H9 (cell line): ENCODE results near the gene UGT1A6. TPM values are rescaled to one million over a fixed set of nuclear protein-coding genes. Genes with fewer than 3 reads are reported as not detected.

Source experiments
- DNase-seq: peaks from one replicate; pipeline ENCODE4 v3.0.0-alpha.2; 2017
- H2AFZ ChIP-seq: one replicate; pipeline ENCODE4 v1.6.1; 2013; ENCODE audit warnings: mild to moderate bottlenecking, low read length, control low read depth, moderate library complexity
- H2AK5ac ChIP-seq: 2 replicates; pipeline ENCODE4 v1.6.1; 2013; ENCODE audit warnings: low read length, control low read depth, mixed read lengths; ENCODE audit not compliant: insufficient read length
- H2BK120ac ChIP-seq: one replicate; pipeline ENCODE4 v1.6.1; 2013; ENCODE audit warnings: low read depth, mild to moderate bottlenecking, low read length, control low read depth, inconsistent platforms; ENCODE audit not compliant: poor library complexity, severe bottlenecking
- H2BK12ac ChIP-seq: 2 replicates; pipeline ENCODE4 v1.6.1; 2013; ENCODE audit warnings: low read length, control low read depth, mixed read lengths, low read depth; ENCODE audit not compliant: insufficient read length
- H2BK15ac ChIP-seq: 2 replicates; pipeline ENCODE4 v1.6.1; 2013; ENCODE audit warnings: low read depth, low read length, control low read depth
- H2BK20ac ChIP-seq: one replicate; pipeline ENCODE4 v1.6.1; 2013; ENCODE audit warnings: low read depth, mild to moderate bottlenecking, low read length, control low read depth, inconsistent platforms; ENCODE audit not compliant: poor library complexity, severe bottlenecking
- H2BK5ac ChIP-seq: 2 replicates; pipeline ENCODE4 v1.6.1; 2013; ENCODE audit warnings: low read length, control low read depth, mixed read lengths; ENCODE audit not compliant: insufficient read length
- H3K14ac ChIP-seq: 2 replicates; pipeline ENCODE4 v1.6.1; 2013; ENCODE audit warnings: low read length, control low read depth; ENCODE audit not compliant: insufficient read depth
- H3K18ac ChIP-seq: 2 replicates; pipeline ENCODE4 v1.6.1; 2013; ENCODE audit warnings: low read depth, mild to moderate bottlenecking, mixed read lengths, low read length, control low read depth; ENCODE audit not compliant: insufficient read length
- H3K23ac ChIP-seq: 2 replicates; pipeline ENCODE4 v1.6.1; 2013; ENCODE audit warnings: low read length, control low read depth, mixed read lengths, low read depth; ENCODE audit not compliant: insufficient read length
- H3K23me2 ChIP-seq: 2 replicates; pipeline ENCODE4 v1.6.1; 2013; ENCODE audit warnings: low read depth, mild to moderate bottlenecking, mixed read lengths, low read length, control low read depth; ENCODE audit not compliant: insufficient read length, poor library complexity, severe bottlenecking
- H3K27ac ChIP-seq: 2 replicates; pipeline ENCODE4 v1.5.1; 2013; ENCODE audit warnings: low read length, control low read depth, mixed read lengths, low read depth; ENCODE audit not compliant: insufficient read length
- H3K27me3 ChIP-seq: 2 replicates; pipeline ENCODE4 v1.6.1; 2013; ENCODE audit warnings: low read length, control low read depth, inconsistent platforms; ENCODE audit not compliant: insufficient read depth
- H3K4ac ChIP-seq: 2 replicates; pipeline ENCODE4 v1.6.1; 2013; ENCODE audit warnings: low read depth, mild to moderate bottlenecking, control low read depth, inconsistent platforms, low read length, moderate library complexity
- H3K4me1 ChIP-seq: 2 replicates; pipeline ENCODE4 v1.6.1; 2013; ENCODE audit warnings: low read length, control low read depth, inconsistent platforms; ENCODE audit not compliant: insufficient read depth
- H3K4me2 ChIP-seq: 2 replicates; pipeline ENCODE4 v1.6.1; 2013; ENCODE audit warnings: low read length, control low read depth, mixed read lengths; ENCODE audit not compliant: insufficient read length, insufficient read depth
- H3K56ac ChIP-seq: 2 replicates; pipeline ENCODE4 v1.6.1; 2013; ENCODE audit warnings: low read depth, mild to moderate bottlenecking, mixed read lengths, low read length, control low read depth; ENCODE audit not compliant: insufficient read length
- H3K79me1 ChIP-seq: 2 replicates; pipeline ENCODE4 v1.6.1; 2013; ENCODE audit warnings: low read depth, mild to moderate bottlenecking, moderate library complexity, low read length, control low read depth, inconsistent platforms; ENCODE audit not compliant: insufficient read depth, poor library complexity, severe bottlenecking
- H3K79me2 ChIP-seq: 2 replicates; pipeline ENCODE4 v1.6.1; 2013; ENCODE audit warnings: low read length, control low read depth, inconsistent platforms; ENCODE audit not compliant: insufficient read depth
- H3K9ac ChIP-seq: 2 replicates; pipeline ENCODE4 v1.6.1; 2013; ENCODE audit warnings: low read length, control low read depth, mixed read lengths; ENCODE audit not compliant: insufficient read length; ENCODE audit errors: extremely low read depth
- H3K9me3 ChIP-seq: one replicate; pipeline ENCODE4 v1.6.1; 2013; ENCODE audit warnings: low read depth, low read length, inconsistent platforms; ENCODE audit not compliant: control insufficient read depth
- H3T11ph ChIP-seq: one replicate; pipeline ENCODE4 v1.6.1; 2013; ENCODE audit warnings: mild to moderate bottlenecking, low read length, control low read depth, inconsistent platforms
- H4K20me1 ChIP-seq: one replicate; pipeline ENCODE4 v1.6.1; 2013; ENCODE audit not compliant: control insufficient read depth, insufficient read length, insufficient read depth
- H4K5ac ChIP-seq: 2 replicates; pipeline ENCODE4 v1.6.1; 2013; ENCODE audit warnings: low read depth, mild to moderate bottlenecking, mixed read lengths, low read length, control low read depth; ENCODE audit not compliant: insufficient read length
- H4K8ac ChIP-seq: replicated peaks from 2 replicates; pipeline ENCODE4 v1.6.1; 2013; ENCODE audit warnings: low read length, control low read depth, mixed read lengths, low read depth; ENCODE audit not compliant: insufficient read length
- H4K91ac ChIP-seq: 2 replicates; pipeline ENCODE4 v1.6.1; 2013; ENCODE audit warnings: low read depth, mild to moderate bottlenecking, moderate library complexity, mixed read lengths, low read length, control low read depth; ENCODE audit not compliant: insufficient read length
- H3K27ac Mint-ChIP-seq, 3 experiments: 2 replicates in 2 of 3; 3 replicates in 1 of 3; pipeline ENCODE4 v1.8.0; 2020 to 2021; ENCODE audit warnings: mixed read lengths in 3 of 3, mild to moderate bottlenecking in 1 of 3, moderate library complexity in 1 of 3
- H3K27me3 Mint-ChIP-seq: 2 replicates; pipeline ENCODE4 v1.8.0; 2021; ENCODE audit warnings: low read depth, mild to moderate bottlenecking, moderate library complexity, mixed read lengths
- H3K36me3 Mint-ChIP-seq, 3 experiments: 2 replicates in 2 of 3; 3 replicates in 1 of 3; pipeline ENCODE4 v1.8.0; 2020 to 2021; ENCODE audit warnings: low read depth in 3 of 3, mixed read lengths in 3 of 3; ENCODE audit not compliant: insufficient read depth in 1 of 3
- H3K4me1 Mint-ChIP-seq, 2 experiments: 2 replicates each; pipeline ENCODE4 v1.8.0; 2020; ENCODE audit warnings: mixed read lengths in 2 of 2
- H3K4me3 Mint-ChIP-seq, 2 experiments: 2 replicates in 1 of 2; 3 replicates in 1 of 2; pipeline ENCODE4 v1.8.0; 2020 to 2021; ENCODE audit warnings: mild to moderate bottlenecking in 2 of 2, mixed read lengths in 2 of 2, moderate library complexity in 1 of 2
- H3K9me3 Mint-ChIP-seq, 2 experiments: 2 replicates in 1 of 2; 3 replicates in 1 of 2; pipeline ENCODE4 v1.8.0; 2020; ENCODE audit warnings: mild to moderate bottlenecking in 2 of 2, mixed read lengths in 2 of 2, moderate library complexity in 1 of 2
- CTCF ChIP-seq: fragments of 200-600 bp; sonication (generic); conservative IDR thresholded peaks from 3 replicates; pipeline ENCODE4 v1.8.0; 2021; ENCODE audit warnings: antibody characterized with exemption, mild to moderate bottlenecking
- WGBS: extraction: QIAGEN DNeasy Blood & Tissue Kit; methylation state at CpG from one replicate; pipeline ENCODE4 v1.1.7; 2013; ENCODE audit warnings: missing lambda C conversion rate, low lambda C conversion rate, mixed read lengths; ENCODE audit not compliant: insufficient read length; ENCODE audit errors: extremely low coverage; 5-methylcytosine and 5-hydroxymethylcytosine counted together
- total RNA-seq: library from RNA; stranded (reverse); gene quantifications from 2 replicates; pipeline ENCODE4 v1.2.1, GENCODE V29; 2021

The UGT1A6 gene
- total RNA-seq, 1 experiment from 2014 or later, result not detected

GRCh38 chr2:233769260-233769659 lies 76.6 kb downstream of the UGT1A6 start:
- no peak overlapping the region for H3K23ac ChIP-seq
- no peak overlapping the region for H2BK20ac ChIP-seq
- Mint-ChIP-seq H3K4me3 (no peak overlapping the region), H3K36me3 (no peaks in the 10 kb centered on the region; a peak in 1 of 7 replicates), H3K9me3 (0 out of 5 replicates have a peak, but pooled peaks cover 0 to 3% of the 10 kb centered on the region in 2 experiments), H3K27me3 (peaks cover 3% of the 10 kb centered on the region), H3K4me1 (peaks cover 5 to 6% of the 10 kb centered on the region in 2 experiments; a peak in 3 of 4 replicates), H3K27ac (no peak overlapping the region)
- H3K23me2 ChIP-seq, result no peaks in the 10 kb centered on the region
- no peak overlapping the region for H2BK120ac ChIP-seq
- H2BK5ac ChIP-seq, result no peak overlapping the region
- TF ChIP-seq CTCF, result no peak
- no peaks in the 10 kb centered on the region for H3K79me1 ChIP-seq
- peak overlapping the region; percentile 48 for H4K8ac ChIP-seq
- no peak overlapping the region for H3K56ac ChIP-seq
- peak overlapping the region; percentile 80 for H4K5ac ChIP-seq
- H3T11ph ChIP-seq, result no peak overlapping the region
- H3K27ac ChIP-seq, result no peak overlapping the region
- H3K9ac ChIP-seq, result no peak overlapping the region
- H2BK15ac ChIP-seq, result no peak overlapping the region
- WGBS, result no CpG with 5 or more reads among the region's 9 CpGs
- no peak overlapping the region for H2AFZ ChIP-seq
- no peak for DNase-seq
- no peak overlapping the region for H3K14ac ChIP-seq
- H3K79me2 ChIP-seq, result no peaks in the 10 kb centered on the region
- H3K18ac ChIP-seq, result no peak overlapping the region
- H3K27me3 ChIP-seq, result no peaks in the 10 kb centered on the region
- no peak overlapping the region for H4K91ac ChIP-seq
- no peaks in the 10 kb centered on the region for H3K9me3 ChIP-seq
- H3K4me2 ChIP-seq, result no peak overlapping the region
- H3K4ac ChIP-seq, result no peak overlapping the region
- peak overlapping the region; percentile 10 for H2BK12ac ChIP-seq
- no peaks in the 10 kb centered on the region for H4K20me1 ChIP-seq
- H3K4me1 ChIP-seq, result peaks cover 2% of the 10 kb centered on the region; the same call in 1 of the 2 replicates
- no peak overlapping the region for H2AK5ac ChIP-seq
